NCI-H187 treated with DMSO at 0.1 percent for 48 hours (cell line): ENCODE measurements around the gene QSOX1.

Experiments used
- DNase-seq: peaks from one replicate; lab custom pipeline; 2025; lab: John Stamatoyannopoulos, UW

The QSOX1 gene

DNA sequence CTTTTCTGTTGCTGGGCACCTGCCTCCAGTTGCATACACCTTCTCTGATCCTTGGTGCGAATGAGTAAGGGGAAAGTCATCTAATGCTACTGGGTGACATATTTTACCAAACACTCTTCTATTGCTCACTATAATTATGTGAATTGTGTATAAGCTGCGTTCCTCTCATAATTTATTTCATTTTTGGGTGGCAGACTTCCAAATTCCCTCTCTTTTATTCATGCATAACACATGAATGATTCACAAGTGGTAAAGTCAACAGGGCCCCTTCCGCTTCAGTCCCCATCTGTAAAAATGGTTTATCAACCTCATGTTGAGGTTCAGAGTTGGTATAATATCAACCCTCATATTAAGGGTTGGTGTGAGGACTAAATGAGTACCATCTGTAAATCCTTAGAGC lies 3.2 kb upstream of the QSOX1 start:
- no peak for DNase-seq

DNA sequence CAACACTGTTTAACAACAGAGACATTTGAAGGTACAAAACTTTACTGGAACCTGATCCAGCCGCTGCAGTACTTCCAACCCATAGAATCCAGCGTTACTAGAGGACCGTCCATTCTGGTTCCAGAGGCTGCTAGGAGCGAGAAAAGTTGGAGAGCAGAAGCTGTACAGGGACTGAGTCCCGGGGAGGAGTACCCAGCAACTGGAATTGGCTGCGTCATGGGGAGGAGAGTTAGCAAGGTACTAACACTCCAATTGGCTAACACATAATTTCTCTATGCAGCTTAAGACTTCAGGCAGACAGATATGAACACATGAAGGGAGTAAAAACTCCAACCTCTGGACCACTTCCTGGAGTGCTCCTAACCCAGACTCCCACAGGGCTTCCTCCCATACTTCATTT lies 2.1 kb upstream of the QSOX1 start:
- no peak for DNase-seq

- no peak for DNase-seq
Observed at GRCh38 chr1:180153032-180153431, 1.6 kb upstream of the QSOX1 start.

DNA sequence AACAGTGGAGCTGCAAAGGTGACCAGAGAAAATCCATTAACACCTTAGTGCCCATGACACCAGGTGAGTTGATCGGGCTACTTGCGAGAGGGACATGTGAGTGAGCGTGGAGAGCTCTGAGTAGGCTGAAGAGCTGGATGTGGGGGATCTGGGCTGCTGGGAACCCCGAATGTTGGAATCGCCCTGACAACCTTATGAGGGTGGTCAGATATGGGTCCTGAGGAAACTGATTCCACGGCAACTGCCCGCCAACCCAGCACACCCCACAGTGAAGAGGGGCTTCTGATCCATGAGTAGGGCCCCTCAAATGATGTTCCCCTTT lies 705 bp upstream of the QSOX1 start:
- no peak for DNase-seq

DNA sequence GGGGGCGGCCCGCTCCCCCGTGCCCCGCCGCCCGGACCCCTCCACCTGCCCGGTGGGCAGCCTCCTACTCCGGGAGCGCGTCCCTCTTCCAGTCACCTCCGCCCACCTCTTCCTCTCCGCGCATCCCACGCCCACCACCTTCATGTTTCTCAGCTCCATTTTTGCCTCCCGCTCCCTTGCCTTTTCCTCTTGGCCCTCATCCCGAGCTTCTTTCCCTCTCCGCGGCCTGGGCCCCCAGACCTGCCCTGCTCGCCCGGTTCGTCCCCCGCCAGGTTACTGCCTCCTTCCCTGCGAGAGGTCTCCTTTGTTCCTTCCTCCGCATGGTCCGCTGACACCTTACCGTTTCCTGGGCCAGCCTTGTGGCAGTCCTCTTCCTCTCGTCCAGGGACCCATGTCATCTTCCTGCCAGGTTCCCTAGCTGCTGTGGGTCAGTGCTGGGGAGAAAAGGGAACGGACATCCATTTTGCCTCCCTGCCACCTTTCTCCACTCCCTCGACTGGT lies 563 bp downstream of the QSOX1 start:
- DNase-seq: no peak

DNA sequence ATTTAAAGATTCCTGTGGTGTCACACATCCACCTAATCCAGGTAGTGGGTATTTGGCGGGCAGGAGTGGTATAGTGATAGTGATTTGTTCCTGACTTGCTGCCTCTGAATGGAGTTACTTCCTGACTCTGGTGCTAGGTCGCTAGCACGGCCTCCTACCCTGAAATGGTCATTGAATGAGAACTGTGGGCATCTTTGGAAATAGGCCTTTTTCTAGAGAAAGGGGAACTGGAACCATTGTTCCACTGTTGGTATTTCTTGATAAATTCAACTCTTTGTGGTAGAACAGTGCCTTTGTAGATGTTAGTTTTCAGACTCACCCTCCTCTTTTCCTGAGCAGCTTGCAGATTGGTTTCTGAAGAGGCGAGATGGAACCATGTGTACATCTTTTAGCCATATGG lies 1.5 kb downstream of the QSOX1 start:
- DNase-seq: no peak

- no peak for DNase-seq
Observed at GRCh38 chr1:180156631-180157091, 2.0 kb downstream of the QSOX1 start.

DNA sequence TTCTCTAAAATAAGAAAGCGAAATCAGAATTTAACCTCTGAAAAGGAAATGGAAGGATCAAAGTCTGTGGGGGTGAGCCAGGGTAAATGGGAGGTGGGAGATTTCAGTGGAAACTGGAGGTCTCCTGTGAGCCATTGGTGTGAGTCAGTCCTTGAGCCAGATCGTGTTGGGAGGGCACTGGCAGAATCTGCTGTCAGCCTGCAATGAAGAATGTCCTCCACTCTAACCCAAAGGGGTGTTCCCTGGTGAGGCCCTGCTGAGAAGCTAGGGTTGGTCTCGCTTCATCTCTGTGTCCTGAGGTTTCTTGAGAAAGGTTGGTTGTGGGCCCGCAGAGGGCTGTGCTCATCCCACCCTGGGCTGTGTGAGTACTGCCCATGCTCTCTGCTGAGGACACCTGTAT lies 2.4 kb downstream of the QSOX1 start:
- DNase-seq: no peak

GRCh38 chr1:180157576-180158057 lies 2.9 kb downstream of the QSOX1 start:
- DNase-seq: no peak

GRCh38 chr1:180158149-180159147 lies 3.8 kb downstream of the QSOX1 start:
- DNase-seq: no peak

- no peak for DNase-seq
Observed at GRCh38 chr1:180160357-180160756, 5.7 kb downstream of the QSOX1 start.

DNA sequence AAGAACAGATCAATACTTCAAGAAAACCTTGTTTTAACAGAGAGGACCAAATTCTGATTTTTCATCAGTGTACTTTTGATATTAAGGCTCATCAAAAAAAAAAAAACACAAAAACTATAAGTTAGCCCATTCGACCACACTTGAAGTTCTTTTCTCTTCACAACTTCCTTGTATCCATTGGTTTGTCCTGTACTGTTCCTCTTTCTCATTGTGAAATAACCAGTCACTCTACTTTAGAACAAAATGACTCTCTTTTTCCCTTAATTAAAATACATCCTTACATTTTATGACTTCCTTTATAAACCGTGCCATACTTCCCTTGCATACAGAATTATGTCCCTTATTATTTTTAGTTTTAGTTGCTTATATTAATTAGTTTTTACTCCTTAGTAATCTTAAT lies 8.4 kb downstream of the QSOX1 start:
- DNase-seq: no peak

- DNase-seq: no peak
Observed at GRCh38 chr1:180165096-180165495, 10.4 kb downstream of the QSOX1 start.

- no peak for DNase-seq
Observed at GRCh38 chr1:180165509-180166435, 11.1 kb downstream of the QSOX1 start.

GRCh38 chr1:180166436-180166800 lies 11.7 kb downstream of the QSOX1 start:
- DNase-seq: no peak

DNA sequence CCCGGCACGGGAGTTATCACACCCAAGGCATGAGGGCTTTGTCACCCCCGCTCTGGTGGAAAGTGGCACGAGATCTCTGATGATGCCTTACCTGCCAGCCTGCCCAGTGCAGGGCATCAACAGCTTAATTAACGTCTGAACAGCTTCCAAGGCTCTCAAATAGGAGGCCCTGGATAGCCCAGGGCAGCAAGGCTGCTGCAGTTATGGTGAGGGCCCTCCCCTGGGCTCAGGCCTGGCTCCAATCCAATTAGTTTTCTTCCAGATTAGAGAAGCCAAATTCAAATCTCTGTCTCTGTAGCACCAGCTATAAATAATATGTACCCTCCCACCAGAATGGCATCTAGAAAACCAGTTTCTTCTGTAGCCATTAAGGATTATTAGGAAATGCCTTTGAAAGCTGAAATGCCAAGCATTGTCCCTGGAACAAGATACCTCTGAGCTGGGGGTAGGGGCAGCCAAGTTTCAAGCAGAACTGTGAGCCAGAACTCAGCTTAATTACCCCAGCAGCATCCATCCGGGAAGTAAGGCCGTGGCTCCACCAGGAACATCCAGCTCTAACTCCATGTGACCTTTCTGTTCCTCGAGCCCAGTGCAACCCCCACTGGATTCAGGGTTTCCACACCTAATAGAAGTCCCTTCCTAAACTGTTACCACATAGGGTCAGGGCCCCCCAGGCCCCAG lies 12.5 kb downstream of the QSOX1 start:
- no peak for DNase-seq

DNA sequence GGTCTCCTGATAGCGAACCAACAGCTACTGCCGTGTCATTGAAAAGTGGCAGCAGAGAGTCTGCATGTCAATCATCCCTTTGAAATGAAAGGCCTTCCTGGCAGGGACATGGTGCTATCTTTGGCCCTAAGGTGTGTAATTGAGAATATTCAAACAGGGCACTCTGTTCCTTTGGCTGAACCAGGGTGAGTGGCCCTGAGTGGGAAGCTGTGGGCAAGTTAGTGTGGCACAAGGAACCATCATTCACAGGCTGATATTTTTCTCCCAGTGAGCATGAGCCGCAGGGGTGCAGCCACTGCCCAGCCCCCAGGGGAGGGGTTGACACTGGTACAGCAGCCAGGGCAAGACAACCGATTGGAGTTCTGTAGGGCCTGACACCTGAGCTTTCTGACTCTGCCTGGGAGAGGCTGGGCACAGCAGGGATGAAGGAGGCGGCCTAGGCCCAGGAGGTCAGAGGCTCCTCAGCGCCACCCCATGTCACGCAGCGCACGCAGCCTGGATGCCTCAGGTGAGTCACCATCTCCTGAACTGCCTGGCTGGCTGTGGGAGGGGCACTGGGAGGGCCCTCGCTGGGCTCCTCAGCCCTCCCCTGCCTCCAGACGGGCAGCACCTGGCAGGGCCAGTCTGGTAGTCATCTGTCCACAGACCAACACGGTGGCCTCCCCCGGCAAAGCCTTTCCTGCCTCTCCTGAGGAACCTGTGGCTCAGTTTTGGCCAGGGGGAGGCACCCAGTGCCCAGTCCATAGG lies 13.2 kb downstream of the QSOX1 start:
- no peak for DNase-seq

DNA sequence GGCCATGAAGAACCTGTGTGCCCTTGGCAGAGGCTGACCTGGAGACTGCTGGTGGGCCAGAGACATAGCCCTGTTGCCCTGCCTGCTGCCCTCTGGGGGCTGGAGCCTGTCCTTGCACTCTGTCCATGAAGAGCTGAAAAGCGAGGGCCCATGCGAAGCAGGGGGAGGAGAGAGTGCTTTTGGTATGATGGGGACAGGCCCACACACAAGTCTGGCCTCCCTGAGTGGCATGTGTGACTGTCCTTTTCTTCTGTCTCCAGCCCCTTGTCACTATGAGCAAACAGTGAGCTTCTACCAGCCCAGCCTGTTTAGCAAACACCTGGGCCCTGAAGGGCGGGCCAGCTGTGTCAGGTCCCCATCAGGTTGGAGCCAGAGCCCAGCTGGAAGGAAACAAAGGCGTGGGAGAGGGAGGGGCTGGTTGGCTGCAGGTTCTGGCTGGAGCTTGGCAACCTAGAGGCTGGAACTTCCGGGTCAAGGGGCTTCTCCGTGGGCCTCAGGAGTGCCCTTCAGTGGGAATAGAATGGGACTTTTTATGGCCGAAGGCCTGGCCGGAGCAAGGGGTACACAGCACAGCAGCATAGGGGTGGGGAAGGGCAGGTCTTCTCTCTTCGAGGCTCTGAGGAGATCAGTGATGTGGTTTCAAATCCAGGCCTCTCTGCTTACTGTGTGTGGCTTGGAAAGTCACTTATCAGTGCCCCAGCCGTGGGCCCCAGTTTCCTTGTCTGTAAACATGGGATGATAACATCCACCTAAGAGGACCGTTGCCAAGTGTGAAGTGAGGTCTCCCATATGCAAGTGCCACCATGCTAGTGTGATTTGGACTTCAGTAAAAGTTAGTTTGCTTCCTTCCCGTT lies 14.3 kb downstream of the QSOX1 start:
- DNase-seq: no peak

GRCh38 chr1:180169640-180170195 lies 15.0 kb downstream of the QSOX1 start:
- DNase-seq: no peak
